Brain microvascular endothelial cell (primary cell): ENCODE measurements around the gene CYP1B1.

ENCODE experiments used
- DNase-seq: peaks from one replicate; pipeline ENCODE4 v3.0.0-alpha.2; 2020
- H3K27ac ChIP-seq: fragments of 250-450 bp; sonication (Bioruptor Pico); 2 replicates; pipeline ENCODE4 v1.5.1; 2020; ENCODE audit warnings: mild to moderate bottlenecking, moderate library complexity
- H3K27me3 ChIP-seq: fragments of 250-450 bp; sonication (Bioruptor Pico); replicated peaks from 2 replicates; pipeline ENCODE4 v1.5.1; 2020; ENCODE audit warnings: mild to moderate bottlenecking
- H3K36me3 ChIP-seq: fragments of 250-450 bp; sonication (Bioruptor Pico); replicated peaks from 2 replicates; pipeline ENCODE4 v1.5.1; 2020; ENCODE audit warnings: mild to moderate bottlenecking
- H3K4me3 ChIP-seq: 2 replicates; pipeline ENCODE4 v1.5.1; 2011; ENCODE audit warnings: low read depth, mild to moderate bottlenecking, control low read depth, low read length, moderate library complexity
- CTCF ChIP-seq: IDR thresholded peaks from 2 replicates; pipeline ENCODE4 v1.5.1; 2011; ENCODE audit warnings: low read depth, mild to moderate bottlenecking, moderate library complexity, low read length, control low read depth, inconsistent platforms; ENCODE audit errors: missing control alignments
- in situ Hi-C: cut with HindIII; loops from 2 replicates; pipeline ENCODE4 v1.10.0; 2017; ENCODE audit warnings: low sequenced_read_pairs, low pct_ligation_motif_present

Gene CYP1B1

GRCh38 chr2:38074058-38074763, 1.7 kb downstream of the CYP1B1 start:
- Histone ChIP-seq H3K36me3 (no peaks in the 10 kb centered on the region), H3K27me3 (peaks cover 11% of the 10 kb centered on the region), H3K27ac (peak overlapping the region; percentile 71), H3K4me3 (peak overlapping the region; percentile 60)
- DNase-seq: no peak
- TF ChIP-seq CTCF: no peak
- in situ Hi-C loops: no loop called here

GRCh38 chr2:38073211-38074057, 2.5 kb downstream of the CYP1B1 start:
- no peak overlapping the region for H3K27ac ChIP-seq
- in situ Hi-C loops: no loop called here
- DNase-seq: no peak
- peaks cover 11% of the 10 kb centered on the region for H3K27me3 ChIP-seq
- peak overlapping the region; percentile 60 for H3K4me3 ChIP-seq
- TF ChIP-seq CTCF: no peak
- no peaks in the 10 kb centered on the region for H3K36me3 ChIP-seq

- no peak for DNase-seq
- Histone ChIP-seq H3K4me3 (no peak overlapping the region), H3K27me3 (peaks cover 6% of the 10 kb centered on the region), H3K27ac (no peak overlapping the region), H3K36me3 (no peaks in the 10 kb centered on the region)
- TF ChIP-seq CTCF: no peak
- in situ Hi-C loops: no loop called here
These were observed 5.5 kb downstream of the CYP1B1 start for GRCh38 chr2:38070438-38070837.

- no peaks in the 10 kb centered on the region for H3K27me3 ChIP-seq
- no peaks in the 10 kb centered on the region for H3K36me3 ChIP-seq
- TF ChIP-seq CTCF: no peak
- no peak for DNase-seq
- no peak overlapping the region for H3K4me3 ChIP-seq
- H3K27ac ChIP-seq: no peak overlapping the region
- in situ Hi-C loops: no loop called here
These were observed 7.7 kb downstream of the CYP1B1 start for GRCh38 chr2:38068234-38068633.

GRCh38 chr2:38066421-38067115, 9.4 kb downstream of the CYP1B1 start:
- no peaks in the 10 kb centered on the region for H3K27me3 ChIP-seq
- no peak for TF ChIP-seq CTCF
- H3K4me3 ChIP-seq: no peak overlapping the region
- DNase-seq: no peak
- H3K27ac ChIP-seq: no peak overlapping the region
- H3K36me3 ChIP-seq: no peaks in the 10 kb centered on the region
- in situ Hi-C loops: no loop called here
